Keratinocyte (primary cell): ENCODE measurements around the gene ZDHHC24. TPM values are rescaled to one million over a fixed set of nuclear protein-coding genes. Genes with fewer than 3 reads are reported as not detected.

Source experiments
- DNase-seq: peaks from one replicate; pipeline ENCODE4 v3.0.0-alpha.2; 2011; ENCODE audit warnings: low read depth, missing footprints, low spot score
- FAIRE-seq: peaks from 2 replicates; lab custom pipeline; 2011; peaks lifted over from hg19 to GRCh38; lab: Jason Lieb, UNC
- H2AFZ ChIP-seq: 2 replicates; pipeline ENCODE4 v1.6.0; 2012; ENCODE audit warnings: low read length, control low read depth, inconsistent platforms; ENCODE audit not compliant: control insufficient read depth
- H3K27ac ChIP-seq: 2 replicates; pipeline ENCODE4 v1.5.1; 2011; ENCODE audit warnings: low read length; ENCODE audit not compliant: control insufficient read depth, insufficient read depth
- H3K27me3 ChIP-seq: 3 replicates; pipeline ENCODE4 v1.6.0; 2011; ENCODE audit warnings: low read length; ENCODE audit not compliant: control insufficient read depth, insufficient read depth; ENCODE audit errors: extremely low read depth
- H3K36me3 ChIP-seq, 2 experiments: 2 replicates in 1 of 2; 3 replicates in 1 of 2; pipeline ENCODE4 v1.5.1; 2011; ENCODE audit warnings: low read length in 2 of 2, mild to moderate bottlenecking in 1 of 2; ENCODE audit not compliant: control insufficient read depth in 2 of 2, insufficient read depth in 2 of 2; ENCODE audit errors: extremely low read depth in 1 of 2
- H3K4me1 ChIP-seq: 3 replicates; pipeline ENCODE4 v1.5.1; 2011; ENCODE audit warnings: low read length; ENCODE audit not compliant: control insufficient read depth, insufficient read depth; ENCODE audit errors: extremely low read depth
- H3K4me2 ChIP-seq: 3 replicates; pipeline ENCODE4 v1.6.0; 2011; ENCODE audit warnings: low read depth, low read length; ENCODE audit not compliant: control insufficient read depth, insufficient read depth; ENCODE audit errors: extremely low read depth
- H3K4me3 ChIP-seq, 3 experiments: fragments of 200-600 bp in 1 of 3; sonication (generic) in 1 of 3; 2 replicates in 2 of 3; 3 replicates in 1 of 3; pipeline ENCODE4 v1.5.1; 2011 to 2016; ENCODE audit warnings: low read length in 3 of 3, mild to moderate bottlenecking in 3 of 3, control low read depth in 2 of 3, inconsistent platforms in 1 of 3, low read depth in 1 of 3, mixed read lengths in 1 of 3, mixed run types in 1 of 3, moderate library complexity in 1 of 3; ENCODE audit not compliant: control insufficient read depth in 2 of 3, insufficient read depth in 2 of 3; ENCODE audit errors: extremely low read depth in 1 of 3
- H3K79me2 ChIP-seq: 2 replicates; pipeline ENCODE4 v1.6.0; 2012; ENCODE audit warnings: low read length; ENCODE audit not compliant: control insufficient read depth, insufficient read depth
- H3K9ac ChIP-seq: 3 replicates; pipeline ENCODE4 v1.6.0; 2011; ENCODE audit warnings: low read length; ENCODE audit not compliant: control insufficient read depth, insufficient read depth; ENCODE audit errors: extremely low read depth
- H3K9me1 ChIP-seq: 3 replicates; pipeline ENCODE4 v1.6.0; 2011; ENCODE audit warnings: low read length; ENCODE audit not compliant: control insufficient read depth, insufficient read depth; ENCODE audit errors: extremely low read depth
- H3K9me3 ChIP-seq: 2 replicates; pipeline ENCODE4 v1.5.1; 2012; ENCODE audit warnings: low read depth, low read length; ENCODE audit not compliant: control insufficient read depth
- H4K20me1 ChIP-seq: 3 replicates; pipeline ENCODE4 v1.6.0; 2011; ENCODE audit warnings: low read length; ENCODE audit not compliant: control insufficient read depth, insufficient read depth; ENCODE audit errors: extremely low read depth
- CTCF ChIP-seq, 3 experiments: IDR thresholded peaks in 1 of 3; conservative IDR thresholded peaks in 1 of 3; optimal IDR thresholded peaks in 1 of 3; 2 replicates in 2 of 3; 3 replicates in 1 of 3; pipeline versions ENCODE3 to v1.5.1; 2011; ENCODE audit warnings: low read length in 3 of 3, mild to moderate bottlenecking in 3 of 3, moderate library complexity in 2 of 3, control low read depth in 1 of 3, inconsistent platforms in 1 of 3; ENCODE audit not compliant: insufficient read depth in 2 of 3; ENCODE audit errors: extremely low read depth in 1 of 3
- EZH2 ChIP-seq: IDR thresholded peaks from one replicate; pipeline ENCODE4 v1.6.1; 2012; ENCODE audit warnings: inconsistent platforms, mild to moderate bottlenecking, low read length, moderate library complexity
- dilution Hi-C: fragments of 300-500 bp; cut with MboI; formaldehyde crosslinking; loops from one replicate; pipeline ENCODE4 v1.7.0; 2020; ENCODE audit warnings: low sequenced_read_pairs; ENCODE audit not compliant: extremely low pct_ligation_motif_present
- polyA plus RNA-seq, 5 experiments: library from polyadenylated mRNA; depleted of rRNA in 3 of 5; stranded (reverse) in 3 of 5; stranded (forward) in 1 of 5; unstranded in 1 of 5; fragments of >200 nt; gene quantifications; 1 replicate in 1 of 5; 2 replicates in 3 of 5; 3 replicates in 1 of 5; pipeline versions ENCODE4 v1.2.1 to v1.2.3, GENCODE V29; 2011 to 2012; ENCODE audit warnings: missing spikeins in 2 of 5, low read depth in 1 of 5, low replicate concordance in 1 of 5

Gene ZDHHC24
- polyA plus RNA-seq, 1 donor (not counting 4 experiments of a cell fraction or from before 2014, with no cell fraction given): 4.8 TPM

GRCh38 chr11:66475349-66476172 lies 70.3 kb downstream of the ZDHHC24 start:
- Histone ChIP-seq H2AFZ (no peak overlapping the region), H3K4me1 (peaks cover 17% of the 10 kb centered on the region), H3K27ac (no peak overlapping the region), H4K20me1 (peaks cover 5% of the 10 kb centered on the region), H3K79me2 (no peaks in the 10 kb centered on the region), H3K27me3 (no peaks in the 10 kb centered on the region), H3K9ac (no peak overlapping the region), H3K36me3 (peaks cover 6 to 7% of the 10 kb centered on the region in 2 experiments), H3K4me2 (no peak overlapping the region), H3K9me3 (no peaks in the 10 kb centered on the region), H3K9me1 (peaks cover 2% of the 10 kb centered on the region), H3K4me3 (no peak overlapping the region)
- no peak for TF ChIP-seq CTCF (optimal IDR thresholded peaks at IDR 0.05 in 1 of 3, IDR thresholded peaks at IDR 0.05 in 1 of 3, conservative IDR thresholded peaks at IDR 0.05 in 1 of 3; ENCODE audit: extremely low read depth in 1 of 3, insufficient read depth in 2 of 3, low read length in 3 of 3)
- FAIRE-seq (no peak), DNase-seq (no peak)
- dilution Hi-C loops: no loop called here

- Histone ChIP-seq H3K9me3 (no peaks in the 10 kb centered on the region), H3K9ac (no peak overlapping the region), H3K4me2 (no peak overlapping the region), H3K36me3 (peaks cover 7% of the 10 kb centered on the region in 2 experiments), H2AFZ (no peak overlapping the region), H3K27me3 (no peaks in the 10 kb centered on the region), H3K4me1 (peaks cover 10% of the 10 kb centered on the region), H4K20me1 (peaks cover 5% of the 10 kb centered on the region), H3K27ac (no peak overlapping the region), H3K9me1 (peaks cover 2% of the 10 kb centered on the region), H3K79me2 (no peaks in the 10 kb centered on the region), H3K4me3 (no peak overlapping the region)
- DNase-seq (no peak), FAIRE-seq (no peak)
- dilution Hi-C loops: no loop called here
- TF ChIP-seq CTCF (optimal IDR thresholded peaks at IDR 0.05 in 1 of 3, IDR thresholded peaks at IDR 0.05 in 1 of 3, conservative IDR thresholded peaks at IDR 0.05 in 1 of 3; ENCODE audit: extremely low read depth in 1 of 3, insufficient read depth in 2 of 3, low read length in 3 of 3): no peak
- no peak for TF ChIP-seq EZH2
These were observed 72.0 kb downstream of the ZDHHC24 start for GRCh38 chr11:66473608-66474515.
